Neural cell (in vitro differentiated cells): ENCODE measurements around the gene CNIH3.

Experiments
- CTCF ChIP-seq: fragments of 450-650 bp; IDR thresholded peaks from 2 replicates; pipeline ENCODE4 v1.5.1; 2014; ENCODE audit warnings: antibody characterized with exemption, mild to moderate bottlenecking, moderate library complexity; ENCODE audit not compliant: poor library complexity, severe bottlenecking
- EP300 ChIP-seq: fragments of 450-650 bp; conservative IDR thresholded peaks from 2 replicates; pipeline ENCODE4 v1.6.1; 2014; ENCODE audit warnings: antibody characterized with exemption, mild to moderate bottlenecking, moderate library complexity; ENCODE audit not compliant: poor library complexity, severe bottlenecking
- EZH2 ChIP-seq: fragments of 200-600, 300-800 bp; shearing (Covaris generic), sonication (generic); IDR thresholded peaks from 2 replicates; pipeline ENCODE4 v1.6.1; 2014; ENCODE audit warnings: antibody characterized with exemption, low read length, borderline replicate concordance, mild to moderate bottlenecking; ENCODE audit not compliant: insufficient read depth, poor library complexity, severe bottlenecking
- POLR2AphosphoS5 ChIP-seq: IDR thresholded peaks from 2 replicates; pipeline ENCODE4 v1.6.1; 2012
- RAD21 ChIP-seq: fragments of 450-650 bp; conservative IDR thresholded peaks from 2 replicates; pipeline ENCODE4 v1.6.1; 2014; ENCODE audit warnings: antibody characterized with exemption, mild to moderate bottlenecking, moderate library complexity
- TAF1 ChIP-seq: IDR thresholded peaks from 2 replicates; pipeline ENCODE4 v1.6.1; 2012; ENCODE audit warnings: low read depth

GRCh38 chr1:224683936-224684335 is 67.8 kb downstream of the CNIH3 start:
- TF ChIP-seq POLR2AphosphoS5, result no peak
- no peak for TF ChIP-seq EP300
- no peak for TF ChIP-seq TAF1
- TF ChIP-seq CTCF, result no peak
- TF ChIP-seq RAD21, result no peak
- no peak for TF ChIP-seq EZH2
